Esophagus muscularis mucosa (tissue), 4 donors: ENCODE measurements around the gene GANC.

Experiments used
- CTCF ChIP-seq, 3 experiments: fragments of 200-600 bp in 2 of 3; fragments of 450-650 bp in 1 of 3; sonication (generic) in 2 of 3; IDR thresholded peaks; one replicate each; pipeline ENCODE4 v1.5.1; 2017 to 2019; ENCODE audit warnings: antibody characterized with exemption in 3 of 3, mild to moderate bottlenecking in 2 of 3, moderate library complexity in 1 of 3
- EP300 ChIP-seq: sonication (generic); formaldehyde crosslinking; IDR thresholded peaks from one replicate; pipeline ENCODE4 v1.6.1; 2017; ENCODE audit warnings: antibody characterized with exemption
- POLR2A ChIP-seq: fragments of 450-650 bp; IDR thresholded peaks from one replicate; pipeline ENCODE4 v1.6.1; 2017; ENCODE audit warnings: antibody characterized with exemption, moderate library complexity, mild to moderate bottlenecking, low read depth
- POLR2AphosphoS5 ChIP-seq, 2 donors: sonication (generic); formaldehyde crosslinking; IDR thresholded peaks; one replicate each; pipeline ENCODE4 v1.6.1; 2017; ENCODE audit warnings: antibody characterized with exemption in 2 of 2

GRCh38 chr15:42282344-42282743 lies 9.3 kb downstream of the GANC start:
- TF ChIP-seq CTCF (IDR thresholded peaks at IDR 0.05) (no peak), POLR2AphosphoS5 (IDR thresholded peaks at IDR 0.05) (no peak), POLR2A (no peak), EP300 (no peak)
